Measurements from ENCODE around the gene RNASE13.

RNASE13 gene, protein sequence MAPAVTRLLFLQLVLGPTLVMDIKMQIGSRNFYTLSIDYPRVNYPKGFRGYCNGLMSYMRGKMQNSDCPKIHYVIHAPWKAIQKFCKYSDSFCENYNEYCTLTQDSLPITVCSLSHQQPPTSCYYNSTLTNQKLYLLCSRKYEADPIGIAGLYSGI

DNA sequence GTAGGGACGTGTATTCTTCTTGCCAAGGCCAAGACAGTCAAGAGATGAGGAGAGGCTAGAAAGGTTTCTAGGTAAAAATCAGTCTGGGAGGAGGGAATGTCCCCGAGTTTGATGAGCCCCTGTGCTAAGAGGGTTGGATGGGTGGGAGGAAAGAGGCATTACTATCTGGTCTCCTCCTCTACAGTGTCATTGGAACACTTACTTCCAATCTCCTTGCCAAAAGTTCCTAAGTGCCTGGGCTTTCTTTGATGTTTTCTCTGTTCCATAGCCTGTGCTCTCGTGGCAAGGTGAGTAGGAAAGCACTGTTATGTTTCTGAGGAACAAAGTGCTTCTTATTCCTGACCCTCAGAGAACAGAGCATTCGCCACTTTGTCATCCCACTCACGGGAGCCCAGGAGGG, at the start of gene RNASE13:
TSS of gene RNASE13 (minus strand) at position 101 of the 400 bp plus-strand sequence. CDS start 519 bp downstream, outside the sequence.
- DNase-seq (ENCODE audit: low read depth) = no peak

DNA sequence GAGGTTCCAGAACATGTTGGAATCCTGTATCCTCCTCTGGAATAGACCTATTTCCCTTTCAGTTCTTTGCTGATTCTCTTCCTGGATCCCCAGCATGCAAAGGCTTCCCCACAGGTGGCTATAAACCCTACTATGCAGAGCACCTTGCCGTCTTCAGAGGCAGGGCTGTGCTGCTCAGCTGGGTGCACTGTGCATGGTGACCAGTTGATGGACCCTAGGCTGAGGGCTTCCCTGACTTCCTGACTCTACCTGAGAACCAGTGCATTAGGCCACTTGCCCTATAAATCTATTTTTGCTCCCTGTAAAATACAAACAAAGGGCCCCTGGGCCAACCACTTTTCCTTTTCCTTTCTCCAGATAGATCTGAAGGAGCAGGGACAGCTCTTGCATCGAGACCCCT, 49.8 kb upstream of the RNASE13 start:
- no peak for DNase-seq (ENCODE audit: low read depth)

DNA sequence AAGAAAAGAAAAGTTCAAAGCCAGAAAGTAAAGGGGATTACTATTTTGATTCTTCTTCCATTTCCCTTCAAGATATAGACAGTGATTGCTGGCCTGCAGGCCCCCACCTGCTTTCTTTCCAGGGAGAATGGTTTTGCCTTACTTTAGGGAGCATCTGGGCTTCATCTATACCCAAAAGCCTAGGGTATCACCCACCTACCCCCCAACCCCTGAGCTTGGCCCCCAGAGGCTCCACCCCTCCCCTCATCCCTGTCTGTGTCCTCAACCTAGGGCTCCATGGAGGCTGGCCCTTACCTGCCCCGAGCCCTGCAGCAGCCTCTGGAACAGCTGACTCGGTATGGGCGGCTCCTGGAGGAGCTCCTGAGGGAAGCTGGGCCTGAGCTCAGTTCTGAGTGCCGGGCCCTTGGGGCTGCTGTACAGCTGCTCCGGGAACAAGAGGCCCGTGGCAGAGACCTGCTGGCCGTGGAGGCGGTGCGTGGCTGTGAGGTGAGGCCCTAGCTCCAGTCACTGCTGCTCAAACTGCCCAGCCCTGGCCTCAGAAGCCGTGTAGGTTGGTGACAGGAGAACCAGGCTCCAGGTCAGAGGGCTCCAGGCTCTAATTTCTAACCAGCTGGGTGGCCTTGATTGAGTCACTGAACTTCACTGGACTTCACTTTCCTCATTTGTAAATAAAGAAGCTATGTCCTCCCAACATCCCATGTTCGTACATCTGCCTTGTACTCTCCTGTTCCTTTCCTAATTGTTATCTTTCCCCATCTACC, 49.1 kb upstream of the RNASE13 start:
- DNase-seq (ENCODE audit: low read depth) = no peak

DNA sequence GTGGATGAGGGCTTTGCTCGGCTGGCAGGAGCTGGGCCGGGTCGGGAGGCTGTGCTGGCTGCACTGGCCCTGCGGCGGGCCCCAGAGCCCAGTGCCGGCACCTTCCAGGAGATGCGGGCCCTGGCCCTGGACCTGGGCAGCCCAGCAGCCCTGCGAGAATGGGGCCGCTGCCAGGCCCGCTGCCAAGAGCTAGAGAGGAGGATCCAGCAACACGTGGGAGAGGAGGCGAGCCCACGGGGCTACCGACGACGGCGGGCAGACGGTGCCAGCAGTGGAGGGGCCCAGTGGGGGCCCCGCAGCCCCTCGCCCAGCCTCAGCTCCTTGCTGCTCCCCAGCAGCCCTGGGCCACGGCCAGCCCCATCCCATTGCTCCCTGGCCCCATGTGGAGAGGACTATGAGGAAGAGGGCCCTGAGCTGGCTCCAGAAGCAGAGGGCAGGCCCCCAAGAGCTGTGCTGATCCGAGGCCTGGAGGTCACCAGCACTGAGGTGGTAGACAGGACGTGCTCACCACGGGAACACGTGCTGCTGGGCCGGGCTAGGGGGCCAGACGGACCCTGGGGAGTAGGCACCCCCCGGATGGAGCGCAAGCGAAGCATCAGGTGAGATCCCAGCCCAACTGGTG, 47.0 kb upstream of the RNASE13 start:
- DNase-seq (ENCODE audit: low read depth) = no peak

DNA sequence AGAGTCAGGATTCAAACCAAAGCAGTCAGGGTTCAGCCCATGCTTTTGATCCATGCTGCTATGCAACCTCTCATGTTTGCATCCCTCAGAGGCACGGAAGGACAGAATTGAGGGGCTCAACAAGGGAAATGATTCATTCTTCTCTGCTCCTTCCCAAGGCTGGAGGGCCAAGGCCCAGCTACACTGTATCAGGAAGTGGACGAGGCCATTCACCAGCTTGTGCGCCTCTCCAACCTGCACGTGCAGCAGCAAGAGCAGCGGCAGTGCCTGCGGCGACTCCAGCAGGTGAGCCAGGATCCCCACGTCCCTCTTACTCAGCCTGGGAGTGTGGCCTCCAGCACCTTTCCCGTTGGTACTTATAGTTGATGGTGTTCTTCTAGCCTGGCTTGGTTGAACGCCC, 44.1 kb upstream of the RNASE13 start:
- DNase-seq (ENCODE audit: low read depth) = no peak

DNA sequence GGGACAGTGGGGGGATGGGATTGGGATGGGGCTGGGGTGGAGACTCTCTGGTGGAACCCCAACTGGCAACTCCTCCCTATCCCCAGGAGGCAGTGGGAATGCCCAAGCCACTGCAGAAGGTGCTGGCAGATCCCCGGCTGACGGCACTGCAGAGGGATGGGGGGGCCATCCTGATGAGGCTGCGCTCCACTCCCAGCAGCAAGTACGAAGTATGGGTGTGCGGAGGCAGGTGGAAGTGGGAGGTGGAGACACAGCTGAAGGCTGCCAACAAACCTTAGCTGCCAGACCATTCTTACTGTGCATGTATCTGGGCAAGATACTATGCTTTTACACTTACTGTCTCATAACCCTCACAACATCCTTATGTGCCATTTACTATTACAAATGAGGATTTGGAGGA, 43.7 kb upstream of the RNASE13 start:
- DNase-seq (ENCODE audit: low read depth) = no peak

DNA sequence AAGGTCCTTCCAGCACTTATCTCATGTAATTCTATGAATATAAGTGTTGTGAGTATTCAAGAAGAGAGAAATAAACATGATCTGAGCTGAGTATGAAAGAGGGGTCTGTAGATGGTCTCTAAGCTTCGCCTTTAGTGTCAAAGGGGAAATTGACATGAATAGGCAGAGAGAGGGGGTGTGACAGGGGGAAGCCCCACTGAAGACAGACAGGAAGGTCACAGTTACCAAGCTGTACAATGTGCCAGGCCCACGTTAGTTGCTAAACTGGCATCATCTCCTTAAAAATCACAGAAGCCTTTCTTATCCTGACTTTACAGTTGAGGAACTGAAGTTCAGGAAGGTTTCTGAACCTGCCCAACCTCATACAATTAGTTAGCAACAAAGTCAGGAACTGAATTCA, 43.1 kb upstream of the RNASE13 start:
- DNase-seq (ENCODE audit: low read depth) = no peak

DNA sequence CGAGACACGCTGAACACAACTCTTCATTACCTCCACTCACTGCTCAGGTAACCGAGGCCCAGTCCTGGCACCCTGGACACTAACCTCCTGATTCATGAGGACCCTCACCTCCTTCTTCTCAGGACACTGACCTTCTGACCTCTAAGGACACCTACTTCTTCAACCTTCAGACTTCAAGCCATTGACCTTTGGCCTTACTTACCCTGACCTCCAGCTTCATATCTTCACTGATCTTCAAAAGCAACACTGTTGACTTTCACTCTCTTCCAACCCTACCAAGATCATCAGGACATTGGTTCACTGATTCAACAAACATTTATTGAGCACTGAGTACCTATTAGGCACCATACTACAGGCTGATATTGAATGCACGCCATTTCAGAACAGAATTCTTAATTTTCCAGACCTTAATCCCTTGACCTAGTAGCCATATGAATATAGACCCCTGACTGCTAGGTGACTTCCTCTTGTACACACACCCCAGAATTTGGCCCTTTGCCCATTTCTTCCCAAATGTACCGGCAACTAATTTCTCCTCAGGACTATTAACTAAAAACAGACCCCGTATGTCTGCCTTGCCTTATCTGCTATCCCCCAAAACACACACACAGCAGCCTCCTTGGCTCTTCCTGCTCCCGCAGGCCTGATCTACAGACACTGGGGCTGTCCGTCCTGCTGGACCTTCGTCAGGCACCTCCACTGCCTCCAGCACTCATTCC, 41.3 kb upstream of the RNASE13 start:
- no peak for DNase-seq (ENCODE audit: low read depth)

DNA sequence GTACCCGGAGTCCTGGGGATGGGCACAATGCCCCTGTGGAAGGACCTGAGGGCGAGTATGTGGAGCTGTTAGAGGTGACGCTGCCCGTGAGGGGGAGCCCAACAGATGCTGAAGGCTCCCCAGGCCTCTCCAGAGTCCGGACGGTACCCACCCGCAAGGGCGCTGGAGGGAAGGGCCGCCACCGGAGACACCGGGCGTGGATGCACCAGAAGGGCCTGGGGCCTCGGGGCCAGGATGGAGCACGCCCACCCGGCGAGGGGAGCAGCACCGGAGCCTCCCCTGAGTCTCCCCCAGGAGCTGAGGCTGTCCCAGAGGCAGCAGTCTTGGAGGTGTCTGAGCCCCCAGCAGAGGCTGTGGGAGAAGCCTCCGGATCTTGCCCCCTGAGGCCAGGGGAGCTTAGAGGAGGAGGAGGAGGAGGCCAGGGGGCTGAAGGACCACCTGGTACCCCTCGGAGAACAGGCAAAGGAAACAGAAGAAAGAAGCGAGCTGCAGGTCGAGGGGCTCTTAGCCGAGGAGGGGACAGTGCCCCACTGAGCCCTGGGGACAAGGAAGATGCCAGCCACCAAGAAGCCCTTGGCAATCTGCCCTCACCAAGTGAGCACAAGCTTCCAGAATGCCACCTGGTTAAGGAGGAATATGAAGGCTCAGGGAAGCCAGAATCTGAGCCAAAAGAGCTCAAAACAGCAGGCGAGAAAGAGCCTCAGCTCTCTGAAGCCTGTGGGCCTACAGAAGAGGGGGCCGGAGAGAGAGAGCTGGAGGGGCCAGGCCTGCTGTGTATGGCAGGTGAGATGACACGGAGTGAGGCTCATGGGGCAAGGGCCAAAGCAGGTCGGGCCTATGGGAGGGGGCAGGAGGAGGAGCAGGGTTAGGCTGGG, 40.0 kb upstream of the RNASE13 start:
- no peak for DNase-seq (ENCODE audit: low read depth)

DNA sequence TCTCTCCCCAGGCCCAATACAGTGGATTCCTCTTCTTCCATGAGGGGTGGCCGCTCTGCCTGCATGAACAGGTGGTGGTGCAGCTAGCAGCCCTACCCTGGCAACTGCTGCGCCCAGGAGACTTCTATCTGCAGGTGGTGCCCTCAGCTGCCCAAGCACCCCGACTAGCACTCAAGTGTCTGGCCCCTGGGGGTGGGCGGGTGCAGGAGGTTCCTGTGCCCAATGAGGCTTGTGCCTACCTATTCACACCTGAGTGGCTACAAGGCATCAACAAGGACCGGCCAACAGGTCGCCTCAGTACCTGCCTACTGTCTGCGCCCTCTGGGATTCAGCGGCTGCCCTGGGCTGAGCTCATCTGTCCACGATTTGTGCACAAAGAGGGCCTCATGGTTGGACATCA, 39.3 kb upstream of the RNASE13 start:
- DNase-seq (ENCODE audit: low read depth) = no peak

DNA sequence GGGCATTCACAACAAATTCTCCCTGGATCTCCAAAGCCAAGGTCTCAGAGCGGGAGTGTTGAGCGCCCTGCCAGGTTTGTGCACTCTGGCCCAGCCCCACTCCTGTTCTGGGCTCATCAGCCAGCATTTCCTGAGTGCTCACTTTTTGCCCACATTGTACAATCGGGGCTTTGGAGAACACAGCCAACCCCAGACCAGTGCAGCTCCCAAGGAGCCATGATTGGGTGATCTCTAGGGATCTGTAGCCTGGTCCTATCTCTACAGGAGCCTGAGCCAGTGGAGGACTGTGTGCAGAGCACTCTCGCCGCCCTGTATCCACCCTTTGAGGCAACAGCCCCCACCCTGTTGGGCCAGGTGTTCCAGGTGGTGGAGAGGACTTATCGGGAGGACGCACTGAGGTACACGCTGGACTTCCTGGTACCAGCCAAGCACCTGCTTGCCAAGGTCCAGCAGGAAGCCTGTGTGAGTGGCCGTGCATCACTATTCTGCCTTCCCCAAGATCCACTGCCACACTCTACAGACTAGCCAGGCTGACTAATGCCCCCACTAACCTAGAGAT, 38.3 kb upstream of the RNASE13 start:
- no peak for DNase-seq (ENCODE audit: low read depth)

DNA sequence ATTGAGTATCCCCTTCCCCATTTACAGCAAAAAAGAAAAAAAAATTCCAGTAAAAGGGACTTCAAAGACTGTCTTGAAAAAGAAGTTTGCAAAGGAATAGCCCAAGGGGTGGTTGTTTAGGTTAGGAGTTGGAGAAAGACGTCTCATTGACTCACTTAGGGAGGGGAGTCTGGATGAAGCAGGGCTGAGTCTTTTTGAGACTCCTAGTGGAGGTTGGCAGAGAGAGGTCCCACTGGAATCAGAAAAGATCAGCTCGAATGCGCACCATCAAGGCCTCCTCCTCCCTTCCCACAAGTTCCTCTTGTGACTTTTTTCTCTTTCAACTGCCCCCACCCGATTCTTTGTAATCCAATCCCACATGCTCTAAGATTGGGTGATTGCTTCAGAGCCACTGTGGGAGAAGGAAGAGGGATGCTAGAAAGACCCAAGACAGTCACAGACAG, 37.4 kb upstream of the RNASE13 start:
- DNase-seq (ENCODE audit: low read depth) = peak; percentile 96

DNA sequence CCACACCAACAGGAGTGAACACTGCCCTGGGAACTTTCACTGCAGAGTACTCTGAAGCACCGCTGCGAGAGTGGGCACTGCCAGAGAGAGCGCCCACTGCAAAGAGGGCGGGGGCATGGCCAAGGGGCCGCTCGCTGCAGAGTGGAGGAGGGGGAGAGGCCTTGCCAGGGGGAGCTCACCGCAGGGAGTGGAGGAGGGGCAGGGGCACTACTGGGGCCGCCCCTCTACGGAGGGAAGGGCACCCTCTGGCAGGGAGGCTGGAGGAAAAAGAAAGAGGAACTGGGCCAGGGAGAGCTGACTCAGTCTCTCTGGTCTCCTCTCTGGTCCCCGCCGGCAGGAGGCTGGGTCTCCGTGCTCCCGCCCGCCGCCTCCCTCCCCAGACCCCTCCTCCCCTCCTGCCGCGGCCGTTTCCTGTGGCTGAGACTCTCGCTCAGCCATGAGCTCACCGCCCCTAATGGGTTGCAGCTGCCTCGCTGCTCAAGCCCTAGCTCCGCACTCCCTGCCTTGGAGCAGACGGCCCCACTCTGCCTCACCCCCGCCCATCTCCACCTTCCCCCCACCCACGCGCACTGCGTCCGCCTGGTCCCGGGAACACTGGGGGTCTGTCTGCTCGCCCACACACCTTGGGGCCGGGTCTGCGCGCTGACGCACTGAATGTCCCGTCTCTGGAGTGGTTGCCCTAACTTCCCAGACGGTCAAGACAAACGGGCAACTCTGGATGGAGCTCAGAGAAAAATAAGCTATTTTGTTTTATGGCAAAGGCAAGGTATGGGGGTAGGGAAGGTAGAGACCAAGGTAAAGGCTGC, 36.8 kb upstream of the RNASE13 start:
- peak; percentile 88 for DNase-seq (ENCODE audit: low read depth)

DNA sequence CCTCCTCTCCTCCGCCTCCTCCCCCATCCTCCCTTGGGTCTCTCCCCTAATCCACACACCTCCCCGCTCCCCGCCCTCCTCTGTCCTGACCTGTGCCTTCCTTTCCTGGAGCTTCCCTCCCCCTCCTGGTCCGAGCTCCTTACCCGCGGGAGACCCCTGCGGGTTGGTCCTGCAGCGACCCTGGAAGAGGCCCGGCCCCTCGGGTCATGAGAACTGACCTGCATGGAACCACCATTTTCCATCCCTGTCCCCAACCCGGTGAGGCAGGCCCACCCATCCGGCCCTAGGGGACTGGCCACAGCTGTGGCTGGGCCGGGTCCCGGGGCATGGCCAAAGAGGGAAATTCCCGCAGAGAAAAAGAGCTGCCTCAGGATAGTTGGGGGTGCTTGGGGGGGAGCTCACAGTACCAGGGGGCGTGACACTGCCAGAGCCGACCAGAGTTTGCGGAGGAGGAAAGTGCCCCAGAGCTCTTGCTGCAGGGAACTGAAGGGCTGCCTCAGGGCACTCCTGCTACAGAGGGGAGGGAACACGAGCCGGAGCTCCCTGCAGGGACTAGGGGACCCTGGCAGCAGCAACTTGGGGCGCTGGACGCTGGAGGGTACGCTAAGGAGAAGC, 36.1 kb upstream of the RNASE13 start:
- no peak for DNase-seq (ENCODE audit: low read depth)

DNA sequence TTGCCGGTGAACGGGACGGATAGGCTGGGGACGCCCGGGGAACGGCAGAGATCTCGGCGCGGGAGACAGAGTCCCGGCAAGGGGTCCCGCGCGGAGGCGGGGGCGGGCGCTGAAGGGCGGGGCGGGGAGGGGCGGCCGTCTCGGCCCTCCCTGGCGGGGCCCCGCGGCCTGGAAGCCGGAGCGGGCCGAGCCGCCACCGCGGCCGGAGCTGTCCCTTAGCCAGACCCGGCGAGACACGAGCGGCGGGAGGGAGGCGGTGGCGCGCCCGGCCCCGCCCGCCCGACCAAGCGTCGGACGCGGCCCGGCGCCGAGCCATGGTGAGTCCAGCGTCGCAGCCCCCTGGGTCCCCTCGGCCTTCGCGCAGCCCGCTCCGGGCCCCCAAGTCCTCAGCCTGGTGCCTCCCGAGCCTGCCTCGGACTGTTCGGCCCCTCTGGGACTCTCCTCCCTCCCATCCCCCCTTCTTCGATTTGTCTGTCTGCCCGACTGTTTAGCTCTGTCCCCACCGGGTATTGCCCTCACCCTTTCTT, 35.5 kb upstream of the RNASE13 start, which contains the start of gene ARHGEF40:
TSS of gene ARHGEF40 (plus strand) at position 222 of the 527 bp plus-strand sequence. CDS start at position 315, 93 bp downstream.
- no peak for DNase-seq (ENCODE audit: low read depth)

DNA sequence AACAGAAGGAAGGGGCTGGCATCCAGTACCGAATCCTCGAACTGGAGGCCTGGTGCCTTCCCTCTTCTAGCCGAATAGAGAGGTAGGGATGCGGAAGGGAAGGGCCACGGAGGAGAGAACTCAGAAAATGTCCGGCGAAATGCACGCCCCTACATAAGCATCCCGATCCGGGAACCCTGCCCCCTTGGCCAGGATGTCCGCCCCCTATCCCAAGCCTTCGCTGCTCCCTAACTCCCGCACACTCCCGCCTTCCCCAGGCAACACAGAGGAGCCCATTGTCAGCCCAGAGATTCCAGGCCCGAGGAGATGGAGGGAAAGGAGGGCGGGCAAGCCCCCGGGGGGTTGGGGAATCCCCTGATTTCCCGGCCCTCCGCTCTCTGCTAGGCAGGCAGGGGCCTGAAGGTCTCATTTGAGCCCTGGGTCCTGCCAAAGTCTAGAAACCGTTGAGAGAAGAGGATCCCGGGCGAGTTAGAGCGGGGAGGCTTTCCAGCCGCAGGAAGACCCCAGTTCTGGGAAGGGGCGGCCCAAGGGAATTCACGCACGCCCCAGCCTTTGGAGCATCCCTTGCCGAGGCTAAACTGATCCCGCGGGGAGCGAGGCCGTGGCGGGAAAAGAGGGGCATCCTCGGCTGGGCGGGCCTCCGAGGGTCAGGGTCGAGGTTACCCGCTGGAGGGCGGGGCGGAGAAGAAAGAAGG, 34.9 kb upstream of the RNASE13 start:
- no peak for DNase-seq (ENCODE audit: low read depth)

DNA sequence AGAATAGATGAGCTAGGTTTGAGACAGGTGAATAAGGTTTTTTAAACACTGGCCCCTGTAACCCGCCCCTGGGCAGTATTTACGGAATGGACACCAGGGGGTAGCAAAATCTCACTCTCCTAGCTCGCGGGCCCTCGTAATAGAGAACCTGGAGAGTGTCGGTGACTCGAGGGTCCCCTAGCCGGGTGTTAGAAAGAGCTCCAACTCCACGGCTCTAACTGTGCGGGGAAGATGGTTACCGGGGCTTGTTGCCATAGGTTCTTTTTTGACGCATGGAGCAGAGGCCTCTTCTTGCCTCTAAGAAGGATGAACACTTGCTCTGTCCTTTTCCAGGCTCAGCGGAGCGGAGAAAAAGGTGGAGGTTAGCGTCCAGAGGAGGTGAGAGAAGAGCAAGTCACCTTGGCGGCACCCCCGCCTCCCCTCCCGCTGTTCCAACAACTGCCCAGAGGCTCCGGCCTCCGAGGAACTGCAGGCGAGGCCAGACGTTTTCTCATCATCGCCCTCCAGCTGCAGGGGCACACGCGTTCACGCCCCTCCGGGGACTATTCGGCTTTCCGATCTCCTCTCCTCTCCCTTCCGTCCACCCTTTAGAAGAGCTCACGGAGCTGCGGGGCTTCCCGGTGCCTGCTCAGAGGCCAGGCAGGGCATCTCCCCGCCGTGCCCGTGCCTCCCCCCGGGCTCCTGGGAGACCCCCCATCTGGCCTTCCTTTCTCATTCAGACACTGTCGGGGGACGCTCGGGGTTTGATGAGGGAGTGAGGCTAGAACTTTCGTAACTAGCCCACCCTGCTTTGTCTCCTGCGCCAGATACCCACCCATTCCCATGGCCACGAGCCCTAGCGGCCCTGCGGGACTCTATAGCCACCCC, 34.1 kb upstream of the RNASE13 start:
- no peak for DNase-seq (ENCODE audit: low read depth)

DNA sequence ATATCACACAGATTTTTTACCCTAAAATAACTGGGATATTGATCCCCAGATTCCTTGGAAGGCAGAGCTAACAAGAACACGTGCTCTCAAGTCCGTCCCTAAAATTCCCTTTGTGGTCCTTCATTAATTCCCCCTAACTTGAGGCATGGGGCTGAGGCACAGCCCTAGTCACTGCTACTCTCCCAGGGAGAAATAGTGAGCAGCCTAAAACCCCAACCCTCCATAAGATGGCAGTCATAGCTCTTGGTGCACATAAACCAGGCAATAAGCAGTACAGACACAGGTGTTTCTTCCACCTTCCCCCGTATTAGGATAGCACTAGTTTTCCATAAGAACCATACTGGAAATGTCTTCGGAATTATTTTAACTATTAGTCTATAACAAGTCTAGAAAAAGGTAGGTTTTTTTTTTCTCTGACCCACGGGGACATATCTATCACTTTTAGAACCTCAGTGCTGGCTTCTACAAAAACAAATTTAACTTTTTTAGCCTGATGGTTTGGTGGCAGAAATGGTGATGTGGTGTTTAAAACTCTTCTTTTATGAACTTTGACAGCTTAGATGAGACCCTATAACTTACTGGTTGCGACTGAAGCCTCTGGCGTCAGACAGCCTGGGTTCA, 32.4 kb upstream of the RNASE13 start:
- no peak for DNase-seq (ENCODE audit: low read depth)
